Measurements from ENCODE around the gene SMG6.

The SMG6 gene

DNA sequence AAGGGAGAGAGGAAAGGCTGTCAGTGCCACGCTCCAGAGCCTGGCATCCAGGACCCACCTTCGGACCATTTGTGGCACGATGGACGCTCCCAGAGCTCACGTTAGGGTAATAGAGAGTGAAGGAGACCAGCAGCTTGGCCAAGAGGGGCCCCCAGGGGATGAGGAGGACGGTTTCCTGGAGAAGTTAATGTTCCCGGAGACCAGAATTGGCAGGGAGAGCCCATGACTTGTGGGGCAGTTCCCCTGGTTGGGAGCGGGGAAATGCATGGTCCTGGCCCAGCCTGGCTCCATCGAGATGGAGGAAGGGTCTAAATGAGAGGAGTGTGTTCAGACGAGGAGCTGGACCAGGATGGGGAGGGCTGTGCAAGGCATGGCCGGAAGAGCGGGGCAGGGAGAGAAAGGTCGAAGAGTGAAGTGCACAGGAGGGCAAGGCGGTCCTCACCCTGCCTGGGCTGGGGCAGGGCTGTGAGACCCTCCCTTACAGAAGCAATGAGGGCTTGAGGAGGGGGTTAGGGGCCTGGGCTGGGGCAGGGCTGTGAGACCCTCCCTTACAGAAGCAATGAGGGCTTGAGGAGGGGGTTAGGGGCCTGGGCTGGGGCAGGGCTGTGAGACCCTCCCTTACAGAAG, 251.5 kb downstream of the SMG6 start:
- DNase-seq (ENCODE audit: low read depth in 1 of 2, low spot score in 1 of 2): no peak

DNA sequence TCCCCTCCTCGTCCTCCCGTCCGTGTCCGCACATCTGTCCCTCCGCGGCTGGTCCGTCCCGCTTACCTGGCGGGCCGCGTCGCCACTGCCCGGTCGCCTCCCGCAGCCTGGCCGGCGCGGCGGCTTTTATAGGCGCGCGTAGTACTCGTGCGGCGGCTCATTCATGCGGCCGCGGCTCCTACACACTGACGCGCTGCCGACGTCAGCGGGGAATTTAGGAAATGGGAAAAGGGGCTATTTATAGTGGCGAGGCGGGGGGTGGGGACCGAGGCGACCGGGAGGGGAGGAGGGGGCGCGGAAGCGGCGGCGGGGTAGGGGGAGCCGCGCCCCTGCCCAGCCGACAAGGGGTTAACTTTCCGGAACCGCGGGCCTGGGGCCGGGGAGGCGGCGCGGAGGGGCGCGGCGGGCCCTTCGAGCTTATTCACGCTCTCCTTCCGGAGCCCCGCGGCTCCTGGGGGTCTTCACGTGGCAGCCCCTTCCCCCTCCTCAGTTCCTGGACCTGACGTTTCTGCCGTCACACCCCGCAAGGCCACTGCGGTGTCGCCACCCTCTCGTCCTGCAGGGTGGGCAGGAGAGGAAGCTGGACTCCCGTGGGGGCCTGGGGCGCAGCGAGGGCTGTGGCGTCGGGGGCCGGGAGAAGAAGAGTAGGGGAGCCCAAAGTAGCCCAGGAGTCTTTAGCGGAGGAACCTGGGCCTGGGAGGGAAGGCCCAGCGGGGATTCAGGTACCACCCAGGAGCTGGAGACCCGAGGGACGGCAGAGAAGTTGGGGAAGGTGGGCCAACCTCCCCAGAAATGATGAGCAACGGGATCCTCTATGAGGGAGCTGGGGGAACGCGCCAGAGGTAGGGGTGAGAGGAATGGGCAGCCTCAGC, 252.3 kb downstream of the SMG6 start:
- no peak for DNase-seq (ENCODE audit: low read depth in 1 of 2, low spot score in 1 of 2)

DNA sequence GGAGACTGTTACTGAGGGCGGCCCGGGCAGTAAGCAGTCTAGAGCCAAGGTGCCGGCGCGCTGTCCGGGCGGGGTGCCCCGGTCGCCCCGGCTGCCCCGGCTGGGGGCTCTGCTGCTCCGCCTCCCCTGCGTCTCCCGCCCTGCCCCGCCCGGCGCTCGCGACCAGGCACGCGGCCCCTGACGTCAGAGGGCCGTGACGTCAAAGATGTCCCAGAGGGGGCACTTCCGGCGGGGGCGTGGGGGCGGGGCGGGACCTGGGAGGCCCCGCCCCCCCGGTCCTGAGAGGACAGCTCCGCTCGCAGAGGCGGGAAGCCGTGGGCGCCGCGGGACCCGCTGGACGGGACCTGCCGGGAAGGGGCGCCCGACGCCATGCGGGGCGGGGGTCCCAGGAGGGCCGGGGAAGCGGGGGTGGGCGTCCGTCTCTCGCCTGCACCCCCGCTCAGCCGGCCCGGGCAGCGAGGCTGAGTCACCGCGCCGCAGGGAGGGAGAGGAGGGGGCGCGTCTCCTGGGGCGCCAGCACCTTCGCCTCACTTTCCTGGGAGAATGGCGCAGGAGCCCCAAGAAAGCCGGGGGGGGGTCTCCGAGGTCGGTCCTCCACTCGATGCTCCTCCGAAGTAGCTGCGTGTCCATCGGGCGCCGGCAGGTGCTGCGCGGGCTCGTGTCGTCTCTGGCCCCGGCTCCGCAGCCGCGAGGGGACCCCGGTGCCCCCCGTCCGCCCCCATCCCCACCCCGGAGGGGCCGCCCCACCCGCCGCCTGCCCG, 253.1 kb downstream of the SMG6 start:
- DNase-seq (ENCODE audit: low read depth in 1 of 2, low spot score in 1 of 2): peak in 1 of 2 donors; percentile 66

DNA sequence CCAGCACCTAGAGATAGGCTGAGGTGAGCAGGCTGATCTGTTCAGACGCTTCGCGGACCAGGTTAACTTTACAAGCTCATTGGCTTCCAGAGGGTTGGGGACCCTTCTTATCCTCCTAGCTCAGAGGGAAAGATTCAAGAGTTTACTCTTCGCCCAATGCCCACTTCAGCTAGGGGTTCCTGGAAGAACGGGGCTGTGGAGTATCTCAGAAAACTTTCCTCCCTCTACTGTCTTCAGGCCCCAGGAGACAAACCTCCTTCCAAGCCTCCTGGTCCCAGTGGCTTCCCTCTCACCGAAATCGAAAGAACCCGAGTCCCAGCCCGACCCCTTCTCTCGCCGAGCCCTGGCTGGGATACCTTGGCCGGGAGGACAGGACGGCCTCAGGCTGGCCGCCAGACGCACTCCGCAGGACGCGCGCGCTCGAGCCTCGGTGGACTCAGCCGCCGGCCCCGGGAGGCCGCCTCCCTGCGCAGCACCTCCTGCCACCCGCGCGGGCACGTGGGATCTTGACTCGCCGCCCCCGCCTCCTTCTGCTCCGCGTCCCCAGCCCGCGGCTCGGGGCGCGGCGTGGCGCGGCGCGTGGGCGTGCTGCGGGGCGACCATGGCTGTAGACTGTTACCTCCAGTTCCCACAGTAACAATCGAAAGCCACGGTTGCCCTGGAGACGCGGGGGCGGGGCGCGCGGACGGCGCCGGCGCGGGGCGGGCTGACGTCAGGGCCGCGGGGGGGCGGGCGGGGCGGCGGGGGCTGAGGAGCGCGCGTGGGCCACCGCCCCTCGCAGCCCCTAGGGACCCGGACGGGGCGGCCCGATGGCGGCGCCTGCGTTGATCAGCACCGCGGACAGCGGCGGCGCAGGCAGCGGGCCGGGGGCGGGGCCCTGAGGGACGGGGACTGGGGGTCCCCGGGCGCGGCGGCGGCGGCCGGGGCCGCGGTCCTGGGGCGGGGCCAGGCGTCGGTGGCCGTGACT, 254.0 kb downstream of the SMG6 start:
- DNase-seq (ENCODE audit: low read depth in 1 of 2, low spot score in 1 of 2): peak; percentile 83 to 88

DNA sequence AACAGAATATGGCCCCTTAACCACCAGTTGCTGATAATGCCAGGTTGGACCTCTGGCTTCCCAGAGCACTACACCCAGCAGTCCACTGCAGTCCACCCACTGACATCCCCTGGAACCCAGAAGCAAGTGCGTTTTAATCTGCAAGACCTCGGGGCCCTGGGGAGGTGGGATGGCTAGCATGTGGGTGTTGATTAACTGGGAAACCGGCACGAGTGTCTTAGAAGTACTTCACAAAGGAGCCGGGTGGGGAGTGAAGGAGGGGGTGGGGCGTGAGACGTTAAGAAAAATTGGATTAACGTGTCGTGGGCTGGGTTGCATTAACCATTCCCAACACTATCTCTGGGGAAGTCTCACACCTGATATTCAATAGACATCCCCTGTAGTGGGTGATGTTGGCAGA, 254.8 kb downstream of the SMG6 start:
- no peak for DNase-seq (ENCODE audit: low read depth in 1 of 2, low spot score in 1 of 2)

DNA sequence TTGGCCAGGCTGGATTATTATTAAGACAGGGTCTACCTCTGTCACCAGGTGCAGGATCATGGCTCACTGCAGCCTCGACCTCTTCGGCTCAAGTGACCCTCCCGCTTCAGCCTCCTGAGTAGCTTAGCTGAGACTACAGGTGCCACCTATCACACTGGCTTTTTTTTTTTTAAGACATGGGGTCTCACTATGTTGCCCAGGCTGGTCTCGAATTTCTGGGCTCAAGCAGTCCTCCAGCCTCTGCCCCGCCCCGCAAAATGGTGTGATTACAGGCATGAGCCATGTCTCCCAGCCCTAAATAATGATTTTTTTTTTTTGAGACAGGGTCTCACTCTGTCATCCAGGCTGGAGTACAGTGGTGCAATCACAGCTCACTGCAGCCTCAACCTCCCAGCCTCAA, 256.0 kb downstream of the SMG6 start:
- DNase-seq (ENCODE audit: low read depth in 1 of 2, low spot score in 1 of 2): no peak

DNA sequence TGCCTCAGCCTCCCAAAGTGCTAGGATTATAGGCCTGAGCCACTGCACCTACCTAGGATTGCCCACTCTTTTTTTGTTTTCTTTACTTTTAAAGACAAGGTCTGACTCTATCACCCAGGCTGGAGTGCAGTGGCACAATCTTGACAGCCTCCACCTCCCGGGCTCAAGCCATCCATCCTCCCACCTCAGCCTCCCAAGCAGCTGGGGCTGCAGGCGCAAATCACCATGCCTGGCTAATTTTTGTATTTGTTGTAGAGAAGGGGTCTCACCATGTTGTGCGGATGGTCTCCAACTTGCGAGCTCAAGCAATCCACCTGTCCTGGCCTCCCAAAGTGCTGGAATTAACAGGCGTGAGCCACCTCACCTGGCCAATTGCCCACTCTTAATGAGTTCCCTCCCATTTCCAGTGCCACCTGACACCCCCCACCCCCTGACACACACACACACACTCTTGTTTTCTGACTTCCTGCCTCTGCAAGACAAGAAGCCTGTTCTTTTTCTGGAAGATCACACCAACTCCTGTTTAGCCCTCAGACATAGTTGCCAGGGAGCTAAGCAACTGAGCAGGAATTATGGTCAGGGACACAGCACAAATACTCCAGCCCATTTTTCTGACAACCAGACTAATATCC, 259.2 kb downstream of the SMG6 start:
- DNase-seq (ENCODE audit: low read depth in 1 of 2, low spot score in 1 of 2): no peak

DNA sequence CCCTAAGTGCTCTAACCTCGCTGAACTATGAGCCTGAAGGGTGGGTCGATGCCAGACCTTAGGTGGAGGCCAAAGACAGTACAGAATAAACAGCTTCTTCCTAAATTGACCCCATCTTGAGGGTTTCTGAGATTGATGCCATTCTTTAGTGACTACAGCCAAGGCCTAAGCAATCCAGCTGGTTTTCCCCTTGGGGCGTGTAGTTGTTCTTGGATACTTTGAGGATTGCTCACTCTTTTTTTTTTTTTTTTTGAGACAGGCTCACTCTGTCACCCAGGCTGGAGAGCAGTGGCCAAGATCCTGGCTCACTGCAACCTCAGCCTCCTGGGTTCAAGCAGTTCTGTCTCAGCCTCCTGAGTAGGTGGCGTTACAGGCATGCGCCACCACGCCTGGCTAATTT, 259.8 kb downstream of the SMG6 start:
- DNase-seq (ENCODE audit: low read depth in 1 of 2, low spot score in 1 of 2): no peak

DNA sequence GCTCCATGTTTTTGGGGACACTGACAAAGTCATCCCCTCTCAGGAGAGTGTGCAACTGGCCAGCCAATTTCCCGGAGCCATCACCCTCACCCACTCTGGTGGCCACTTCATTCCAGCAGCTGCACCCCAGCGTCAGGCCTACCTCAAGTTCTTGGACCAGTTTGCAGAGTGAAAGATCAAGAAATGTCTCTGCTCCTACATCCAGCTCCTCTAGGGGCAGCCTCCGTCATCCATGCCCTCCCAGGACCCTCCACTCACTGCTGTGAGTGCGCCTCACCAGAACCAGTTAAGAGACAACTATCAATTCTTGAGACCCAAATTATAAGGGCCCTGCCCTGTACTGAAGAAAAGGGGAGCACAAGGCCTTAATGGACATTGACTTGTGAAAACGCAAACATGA, 260.7 kb downstream of the SMG6 start:
- DNase-seq (ENCODE audit: low read depth in 1 of 2, low spot score in 1 of 2): no peak

DNA sequence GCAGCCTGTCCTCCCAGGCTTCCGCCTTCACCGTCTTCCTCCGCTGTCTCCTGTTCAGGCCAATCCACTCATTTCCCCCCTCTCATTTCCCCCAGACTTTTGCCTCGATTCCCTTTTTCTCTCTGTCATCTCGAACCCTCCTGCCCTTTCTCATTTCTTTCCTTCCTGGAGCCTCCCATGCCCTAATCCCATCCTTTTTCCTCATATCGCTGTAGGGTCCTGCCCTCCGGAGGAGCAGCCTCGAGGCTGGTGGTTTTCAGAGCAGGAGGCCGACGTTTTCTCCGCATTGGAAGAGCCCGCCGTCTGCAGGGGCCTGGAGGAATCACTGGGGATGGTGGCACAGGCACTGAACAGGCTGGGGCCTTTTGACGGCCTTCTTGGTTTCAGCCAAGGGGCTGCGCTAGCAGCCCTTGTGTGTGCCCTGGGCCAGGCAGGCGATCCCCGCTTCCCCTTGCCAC, 261.2 kb downstream of the SMG6 start:
- DNase-seq (ENCODE audit: low read depth in 1 of 2, low spot score in 1 of 2): no peak

DNA sequence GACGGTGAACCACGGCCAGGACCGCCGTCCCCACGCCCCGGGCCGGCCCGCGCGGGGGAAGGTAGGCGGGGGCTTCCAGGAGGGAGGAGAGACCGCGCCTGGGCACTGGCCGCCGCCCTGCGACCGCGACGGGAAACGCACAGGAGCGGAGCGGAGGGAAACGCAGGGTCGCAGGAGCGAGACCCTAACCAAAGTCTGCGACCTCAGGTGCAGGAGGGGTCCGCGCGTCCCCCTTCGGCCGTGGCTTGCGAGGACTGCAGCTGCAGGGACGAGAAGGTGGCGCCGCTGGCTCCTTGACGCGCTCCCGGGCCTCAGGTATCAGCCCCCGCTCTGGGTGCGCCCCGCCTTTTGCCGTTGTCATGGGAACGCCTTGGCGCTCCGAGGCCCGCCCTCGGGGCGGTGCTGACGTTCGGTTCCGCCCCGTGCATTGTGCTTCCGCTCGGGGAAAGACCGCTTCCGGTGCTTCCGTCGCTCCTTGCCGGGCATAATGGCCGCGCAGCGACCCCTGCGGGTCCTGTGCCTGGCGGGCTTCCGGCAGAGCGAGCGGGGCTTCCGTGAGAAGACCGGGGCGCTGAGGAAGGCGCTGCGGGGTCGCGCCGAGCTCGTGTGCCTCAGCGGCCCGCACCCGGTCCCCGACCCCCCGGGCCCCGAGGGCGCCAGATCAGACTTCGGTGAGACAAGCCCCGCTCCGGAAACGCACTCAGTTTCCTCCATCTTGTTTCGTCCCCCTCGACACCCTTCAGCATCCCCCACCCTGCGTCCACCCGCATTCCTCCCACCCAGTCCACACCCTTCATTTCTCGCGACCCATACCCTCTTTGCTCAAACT, 261.8 kb downstream of the SMG6 start, which contains the start of gene OVCA2:
TSS of gene OVCA2 (plus strand) at position 462 of the 829 bp plus-strand sequence. CDS start at position 488, 26 bp downstream.
- DNase-seq (ENCODE audit: low read depth in 1 of 2, low spot score in 1 of 2): peak; percentile 95 to 96

DNA sequence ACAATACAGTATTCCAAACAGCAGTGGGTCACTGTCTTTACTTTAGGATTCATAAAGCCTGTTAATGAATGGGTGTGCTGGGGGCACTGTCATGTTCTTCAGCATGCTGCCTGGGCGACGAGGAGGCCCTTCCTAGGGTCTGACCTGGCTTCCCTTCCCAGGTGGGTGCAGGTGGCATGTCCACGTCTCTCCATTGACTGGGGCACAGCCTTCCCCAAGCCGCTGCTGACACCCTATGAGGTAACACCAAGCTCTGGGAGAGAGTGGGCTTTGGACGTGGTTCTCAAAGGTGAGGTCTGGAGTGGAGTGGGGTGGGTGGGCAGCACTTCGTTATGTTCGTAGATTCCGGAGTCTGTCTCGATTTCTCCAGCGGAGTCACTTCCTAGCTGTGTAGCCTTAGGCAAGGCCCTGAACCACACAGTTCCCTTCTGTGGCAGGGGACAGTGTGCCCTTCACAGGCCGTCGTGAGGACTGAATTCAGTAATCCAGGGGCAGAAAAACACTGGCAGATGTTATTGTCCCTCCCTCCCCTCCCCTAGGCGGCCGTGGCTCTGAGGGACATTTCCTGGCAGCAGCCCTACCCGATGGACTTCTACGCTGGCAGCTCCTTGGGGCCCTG, 262.5 kb downstream of the SMG6 start:
- DNase-seq (ENCODE audit: low read depth in 1 of 2, low spot score in 1 of 2): no peak

DNA sequence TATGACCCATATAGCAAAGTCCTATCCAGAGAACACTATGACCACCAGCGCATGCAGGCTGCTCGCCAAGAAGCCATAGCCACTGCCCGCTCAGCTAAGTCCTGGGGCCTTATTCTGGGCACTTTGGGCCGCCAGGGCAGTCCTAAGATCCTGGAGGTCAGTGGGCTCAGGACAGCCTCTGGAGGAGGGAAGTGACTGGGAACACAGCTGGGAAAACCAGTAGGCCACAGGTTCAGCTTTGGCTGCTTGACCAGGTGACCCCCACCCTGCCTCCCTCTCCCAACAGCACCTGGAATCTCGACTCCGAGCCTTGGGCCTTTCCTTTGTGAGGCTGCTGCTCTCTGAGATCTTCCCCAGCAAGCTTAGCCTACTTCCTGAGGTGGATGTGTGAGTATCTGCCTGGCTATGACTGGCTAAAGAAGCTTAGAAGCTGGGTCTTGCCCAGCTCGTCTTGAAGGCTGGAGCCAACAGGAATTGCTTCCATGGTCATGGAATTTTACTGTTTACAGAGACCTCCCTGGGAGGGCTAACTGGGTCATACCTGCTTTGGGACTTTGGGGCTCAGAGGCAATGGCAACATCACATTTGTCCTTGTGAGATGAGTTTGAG, 263.3 kb downstream of the SMG6 start:
- DNase-seq (ENCODE audit: low read depth in 1 of 2, low spot score in 1 of 2): no peak

DNA sequence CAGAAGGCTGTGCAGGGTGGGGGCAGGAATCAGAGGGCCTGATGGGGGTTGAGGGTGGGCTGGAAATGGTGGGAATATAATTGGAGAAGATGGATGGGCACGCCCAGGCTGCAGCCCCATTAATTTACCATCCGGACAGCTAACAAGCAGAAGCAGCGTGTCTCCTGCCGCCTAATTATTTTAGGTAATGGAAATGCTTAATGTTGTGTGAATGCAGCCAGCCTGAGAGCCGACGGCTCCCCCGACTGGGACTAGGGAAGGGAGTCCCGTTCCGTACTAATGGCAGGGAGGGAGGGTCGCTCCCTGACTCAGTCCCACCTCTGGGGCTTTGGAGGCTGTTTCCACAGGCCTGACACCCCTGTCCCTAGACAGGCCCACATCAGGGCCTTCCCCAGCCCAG, 266.4 kb downstream of the SMG6 start:
- no peak for DNase-seq (ENCODE audit: low read depth in 1 of 2, low spot score in 1 of 2)

DNA sequence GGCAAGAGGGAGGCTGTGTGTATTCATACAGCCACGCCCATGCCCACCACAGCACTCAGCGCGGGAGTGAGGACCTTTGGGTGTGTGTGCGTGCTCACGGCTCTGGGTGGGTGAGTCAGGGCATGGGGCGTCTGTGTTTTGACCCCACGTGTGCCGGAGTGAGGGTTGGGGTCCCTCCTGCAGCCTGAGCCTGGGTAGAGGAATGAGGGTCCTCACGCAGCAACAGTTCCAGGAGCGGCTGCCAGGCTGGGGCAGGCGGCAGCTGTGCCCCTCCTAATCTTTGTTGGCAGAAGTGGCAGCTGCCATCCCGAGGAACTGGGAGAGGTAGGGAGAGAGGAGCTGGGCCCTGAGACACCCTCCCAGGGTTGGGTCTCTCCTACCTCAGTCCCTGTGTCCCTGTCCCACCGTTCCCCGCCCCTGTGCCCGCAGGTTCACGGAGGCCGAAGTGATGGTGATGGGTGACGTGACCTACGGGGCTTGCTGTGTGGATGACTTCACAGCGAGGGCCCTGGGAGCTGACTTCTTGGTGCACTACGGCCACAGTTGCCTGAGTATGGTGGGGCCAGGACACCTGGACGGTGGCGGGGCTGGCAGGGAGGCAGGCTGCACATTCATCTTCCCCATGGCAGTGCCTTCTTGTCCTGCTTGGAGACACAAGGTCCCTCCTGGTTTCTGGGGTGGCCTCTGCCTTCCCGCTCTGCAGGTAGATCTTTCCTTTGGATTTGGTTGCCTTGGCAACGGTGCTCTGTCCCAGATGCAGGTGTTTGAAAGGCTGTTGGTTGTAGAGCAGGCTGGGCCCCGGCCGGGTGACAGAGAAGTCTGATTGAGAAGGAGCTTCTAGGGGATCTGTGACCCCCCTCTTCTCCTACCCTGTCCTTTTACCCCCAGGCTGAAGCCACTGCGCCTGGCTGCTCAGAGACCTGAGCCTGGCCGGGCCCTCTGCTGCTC, 267.8 kb downstream of the SMG6 start:
- DNase-seq (ENCODE audit: low read depth in 1 of 2, low spot score in 1 of 2): no peak

DNA sequence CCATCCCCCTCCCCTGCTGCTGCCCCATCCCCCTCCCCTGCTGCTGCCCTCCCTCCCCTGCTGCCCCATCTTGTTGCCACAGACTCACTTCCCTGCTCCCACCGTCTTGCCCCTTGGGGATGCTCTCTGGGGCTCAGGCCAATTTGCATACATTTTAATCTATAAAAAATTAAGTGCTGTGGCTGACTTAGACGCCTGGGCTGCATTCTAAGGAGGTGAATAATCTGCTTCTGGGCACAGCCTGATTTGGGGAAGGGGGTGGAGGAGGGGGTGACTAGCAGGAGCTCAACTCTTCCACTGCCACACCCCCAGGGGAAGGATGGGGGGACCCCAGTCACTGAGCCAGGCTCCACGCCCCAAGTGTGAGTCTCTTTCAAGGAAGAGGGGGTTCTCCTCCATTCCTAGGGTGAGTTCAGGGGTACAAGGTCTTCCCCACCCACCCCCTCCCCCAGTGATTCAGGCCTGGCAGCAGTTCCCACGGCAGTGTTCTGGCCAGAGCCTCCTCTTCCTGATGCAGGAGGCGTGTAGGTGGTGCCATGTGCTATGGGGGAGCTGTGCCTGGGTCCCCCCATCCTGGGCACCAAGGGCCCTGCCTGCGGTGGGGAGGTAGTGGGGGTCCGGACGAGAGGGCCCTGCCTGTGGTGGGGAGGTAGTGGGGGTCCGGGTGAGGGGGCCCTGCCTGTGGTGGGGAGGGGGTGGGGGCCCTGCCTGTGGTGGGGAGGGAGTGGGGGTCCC, 268.6 kb downstream of the SMG6 start:
- no peak for DNase-seq (ENCODE audit: low read depth in 1 of 2, low spot score in 1 of 2)

DNA sequence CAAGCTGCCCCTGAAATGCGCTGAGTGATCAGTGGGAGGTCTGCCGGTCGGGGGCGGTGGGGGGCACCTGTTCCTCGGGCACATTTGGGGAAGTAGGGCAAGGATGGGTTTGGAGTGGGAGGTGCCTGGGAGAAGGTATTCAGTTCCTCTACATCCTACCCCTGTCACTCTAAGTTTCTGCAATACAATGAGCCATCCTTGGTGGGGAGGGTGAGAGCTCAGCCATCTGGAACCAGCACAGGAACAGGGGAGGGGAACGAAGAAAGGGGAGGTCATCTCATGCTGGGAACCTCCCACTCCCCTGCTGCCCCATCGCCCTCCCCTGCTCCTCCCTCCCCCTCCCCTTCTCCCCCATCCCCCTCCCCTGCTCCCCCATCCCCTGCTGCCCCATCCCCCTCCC, 269.4 kb downstream of the SMG6 start:
- no peak for DNase-seq (ENCODE audit: low read depth in 1 of 2, low spot score in 1 of 2)

All from activated T-helper 1 cell treated with anti-CD3 and anti-CD28 coated beads, Interleukin-2, amount 50 U/mL, for 16 hours (primary cell).